ENCODE data around the gene ANKMY1.

DNA sequence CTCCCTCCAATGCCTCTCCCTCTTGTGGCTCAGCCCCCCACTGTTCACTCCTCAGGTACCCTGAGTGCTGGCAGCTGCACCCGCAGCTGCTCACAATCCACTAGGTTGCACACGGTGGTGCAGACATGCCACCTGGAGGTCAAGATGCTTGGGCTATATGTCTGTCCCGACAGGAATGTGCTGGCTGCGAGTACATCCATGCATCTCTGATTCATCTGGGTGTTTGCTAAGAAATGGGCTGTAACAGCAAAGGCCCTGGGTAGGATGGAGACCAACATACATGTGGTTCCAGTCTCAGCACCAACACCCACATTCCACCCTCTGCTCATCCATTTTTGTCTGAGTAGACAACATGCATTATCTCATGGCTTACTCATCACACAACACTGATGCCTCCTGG lies 31.3 kb downstream of the ANKMY1 start:
- TF ChIP-seq, protein P1, sequence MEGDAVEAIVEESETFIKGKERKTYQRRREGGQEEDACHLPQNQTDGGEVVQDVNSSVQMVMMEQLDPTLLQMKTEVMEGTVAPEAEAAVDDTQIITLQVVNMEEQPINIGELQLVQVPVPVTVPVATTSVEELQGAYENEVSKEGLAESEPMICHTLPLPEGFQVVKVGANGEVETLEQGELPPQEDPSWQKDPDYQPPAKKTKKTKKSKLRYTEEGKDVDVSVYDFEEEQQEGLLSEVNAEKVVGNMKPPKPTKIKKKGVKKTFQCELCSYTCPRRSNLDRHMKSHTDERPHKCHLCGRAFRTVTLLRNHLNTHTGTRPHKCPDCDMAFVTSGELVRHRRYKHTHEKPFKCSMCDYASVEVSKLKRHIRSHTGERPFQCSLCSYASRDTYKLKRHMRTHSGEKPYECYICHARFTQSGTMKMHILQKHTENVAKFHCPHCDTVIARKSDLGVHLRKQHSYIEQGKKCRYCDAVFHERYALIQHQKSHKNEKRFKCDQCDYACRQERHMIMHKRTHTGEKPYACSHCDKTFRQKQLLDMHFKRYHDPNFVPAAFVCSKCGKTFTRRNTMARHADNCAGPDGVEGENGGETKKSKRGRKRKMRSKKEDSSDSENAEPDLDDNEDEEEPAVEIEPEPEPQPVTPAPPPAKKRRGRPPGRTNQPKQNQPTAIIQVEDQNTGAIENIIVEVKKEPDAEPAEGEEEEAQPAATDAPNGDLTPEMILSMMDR (IDR thresholded peaks at IDR 0.05) = no peak
- no peak for TF ChIP-seq POLR2A (IDR thresholded peaks at IDR 0.05)
